GM12878 (cell line): Measurements from ENCODE around the gene IL10. TPM values are rescaled to one million over a fixed set of nuclear protein-coding genes. Genes with fewer than 3 reads are reported as not detected.

Source experiments
- BACH1 ChIP-seq: fragments of 450-650 bp; IDR thresholded peaks from 2 replicates; pipeline ENCODE4 v1.6.1; 2017; ENCODE audit warnings: mild to moderate bottlenecking, borderline replicate concordance
- CBFB ChIP-seq: IDR thresholded peaks from 2 replicates; pipeline ENCODE4 v1.6.1; 2016; ENCODE audit warnings: antibody characterized with exemption, low read depth
- CHD2 ChIP-seq: IDR thresholded peaks from 2 replicates; pipeline ENCODE4 v1.6.1; 2011; ENCODE audit warnings: low read depth, low read length, improper control_type of control experiment, borderline replicate concordance
- ETV6 ChIP-seq, 2 experiments: fragments of 450-650 bp in 1 of 2; IDR thresholded peaks in 1 of 2; conservative IDR thresholded peaks in 1 of 2; 2 replicates each; pipeline ENCODE4 v1.6.1; 2014; ENCODE audit warnings: antibody characterized with exemption in 1 of 2, borderline replicate concordance in 1 of 2, low read depth in 1 of 2, mild to moderate bottlenecking in 1 of 2, moderate library complexity in 1 of 2
- FOXM1 ChIP-seq: IDR thresholded peaks from 2 replicates; pipeline ENCODE4 v1.6.1; 2012; ENCODE audit warnings: low read depth, mild to moderate bottlenecking, inconsistent platforms, low read length, moderate library complexity
- IKZF2 ChIP-seq, 2 experiments: fragments of 450-650 bp; IDR thresholded peaks; 2 replicates each; pipeline ENCODE4 v1.6.1; 2017; ENCODE audit warnings: mild to moderate bottlenecking in 2 of 2, moderate library complexity in 2 of 2
- NR2C1 ChIP-seq: fragments of 450-650 bp; IDR thresholded peaks from 2 replicates; pipeline ENCODE4 v1.6.1; 2017; ENCODE audit warnings: antibody characterized with exemption, mild to moderate bottlenecking, moderate library complexity
- NR2F1 ChIP-seq: fragments of 450-650 bp; conservative IDR thresholded peaks from 2 replicates; pipeline ENCODE4 v1.6.1; 2017; ENCODE audit warnings: mild to moderate bottlenecking
- POLR2A ChIP-seq: IDR thresholded peaks from 2 replicates; pipeline ENCODE4 v1.6.1; 2011; ENCODE audit warnings: low read depth, mild to moderate bottlenecking, low read length
- RAD21 ChIP-seq: IDR thresholded peaks from 2 replicates; pipeline ENCODE4 v1.6.1; 2011; ENCODE audit warnings: mild to moderate bottlenecking, low read depth, low read length, moderate library complexity; ENCODE audit not compliant: insufficient read depth
- SMAD1 ChIP-seq: fragments of 450-650 bp; IDR thresholded peaks from 2 replicates; pipeline ENCODE4 v1.6.1; 2018; ENCODE audit warnings: mild to moderate bottlenecking, low read depth; ENCODE audit not compliant: partially characterized antibody
- SMAD5 ChIP-seq: IDR thresholded peaks from 2 replicates; pipeline ENCODE4 v1.6.1; 2016; ENCODE audit warnings: antibody characterized with exemption, low read depth
- TCF12 ChIP-seq: IDR thresholded peaks from 2 replicates; pipeline ENCODE4 v1.6.1; 2011; ENCODE audit warnings: low read depth, mild to moderate bottlenecking, low read length
- WRNIP1 ChIP-seq: IDR thresholded peaks from 2 replicates; pipeline ENCODE4 v1.6.1; 2011; ENCODE audit warnings: low read depth, low read length, improper control_type of control experiment, borderline replicate concordance
- ZBED1 ChIP-seq: IDR thresholded peaks from 2 replicates; pipeline ENCODE4 v1.6.1; 2016; ENCODE audit warnings: borderline replicate concordance
- ZNF207 ChIP-seq: fragments of 450-650 bp; IDR thresholded peaks from 2 replicates; pipeline ENCODE4 v1.6.1; 2014; ENCODE audit warnings: antibody characterized with exemption, mild to moderate bottlenecking, borderline replicate concordance
- ZNF274 ChIP-seq: IDR thresholded peaks from one replicate; pipeline ENCODE4 v1.8.0; 2011; ENCODE audit not compliant: insufficient read length, insufficient read depth
- polyA plus RNA-seq, 11 experiments: library from polyadenylated mRNA; depleted of rRNA in 4 of 11; unstranded in 6 of 11; stranded (reverse) in 5 of 11; fragments of >200 nt; fragmentation: Nextera tagmentation in 4 of 11; fragmentation: Illumina TruSeq in 1 of 11; extraction: Ambion mirVana in 4 of 11; extraction: Trizol in 1 of 11; gene quantifications; 1 replicate in 1 of 11; 2 replicates in 10 of 11; pipeline versions ENCODE4 v1.2.1 to v1.2.3, GENCODE V29; 2011 to 2016; ENCODE audit warnings: inconsistent platforms in 2 of 11, missing spikeins in 2 of 11, low read depth in 1 of 11
- total RNA-seq, 4 experiments: library from RNA; depleted of rRNA in 3 of 4; stranded (reverse); fragments of >200 nt in 3 of 4; fragmentation: Illumina TruSeq in 1 of 4; extraction: Trizol in 1 of 4; gene quantifications; 2 replicates each; pipeline versions ENCODE4 v1.2.1 to v1.2.3, GENCODE V29; 2013 to 2021
- TF ChIP-seq, protein P1 (sequence below): fragments of 450-650 bp; IDR thresholded peaks from 2 replicates; pipeline ENCODE4 v1.6.1; 2017; ENCODE audit warnings: mild to moderate bottlenecking, moderate library complexity
- TF ChIP-seq, protein P2 (sequence below): IDR thresholded peaks from 2 replicates; pipeline ENCODE4 v1.6.1; 2012; ENCODE audit warnings: low read length, inconsistent platforms
- TF ChIP-seq, protein P3 (sequence below): IDR thresholded peaks from 2 replicates; pipeline ENCODE4 v1.6.1; 2012; ENCODE audit warnings: low read depth, low read length, improper control_type of control experiment
- TF ChIP-seq, protein P4 (sequence below): fragments of 450-650 bp; conservative IDR thresholded peaks from 2 replicates; pipeline ENCODE4 v1.6.1; 2017; ENCODE audit warnings: mild to moderate bottlenecking, moderate library complexity
- TF ChIP-seq, protein P5 (sequence below): IDR thresholded peaks from 2 replicates; pipeline ENCODE4 v1.6.1; 2011; ENCODE audit warnings: mild to moderate bottlenecking, low read depth, low read length, moderate library complexity; ENCODE audit not compliant: insufficient replicate concordance

The IL10 gene
- total and polyA plus RNA-seq, 10 of the 15 experiments (the other 5 are each of a cell fraction or from before 2014, with no cell fraction given), result 0.34 to 5.0 (median 1.1) TPM

DNA sequence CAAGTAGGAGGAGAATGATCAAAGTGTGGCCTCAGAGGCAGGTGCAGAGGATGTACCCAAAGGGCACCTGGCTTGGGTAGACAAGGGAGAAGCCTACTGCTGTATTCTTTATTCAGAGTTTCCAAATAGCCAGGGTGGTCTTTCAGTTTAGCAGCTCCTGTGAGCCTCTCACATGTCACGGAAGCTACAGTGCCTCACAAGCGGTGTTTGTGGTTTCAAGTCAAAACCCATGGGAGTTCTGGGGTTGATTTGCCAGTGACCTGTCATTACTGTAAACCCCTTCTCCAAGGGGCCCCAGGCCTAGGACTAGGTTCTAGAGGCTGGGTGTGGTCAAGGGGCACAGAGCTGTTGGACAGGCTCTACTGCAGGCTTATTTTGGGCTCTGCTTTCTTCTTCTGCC lies 10.2 kb upstream of the IL10 start (continued):
- TF ChIP-seq RAD21, result no peak
- TF ChIP-seq BACH1, result no peak; the same call in 1 of the 2 replicates
- no peak; the same call in 1 of the 2 replicates for TF ChIP-seq NR2C1
- TF ChIP-seq CHD2, result 0 out of 2 replicates have a peak, but pooled peaks have one; percentile 66
- TF ChIP-seq IKZF2 (IDR thresholded peaks at IDR 0.05), result peak; percentile 91 to 94
- TF ChIP-seq, protein P1, sequence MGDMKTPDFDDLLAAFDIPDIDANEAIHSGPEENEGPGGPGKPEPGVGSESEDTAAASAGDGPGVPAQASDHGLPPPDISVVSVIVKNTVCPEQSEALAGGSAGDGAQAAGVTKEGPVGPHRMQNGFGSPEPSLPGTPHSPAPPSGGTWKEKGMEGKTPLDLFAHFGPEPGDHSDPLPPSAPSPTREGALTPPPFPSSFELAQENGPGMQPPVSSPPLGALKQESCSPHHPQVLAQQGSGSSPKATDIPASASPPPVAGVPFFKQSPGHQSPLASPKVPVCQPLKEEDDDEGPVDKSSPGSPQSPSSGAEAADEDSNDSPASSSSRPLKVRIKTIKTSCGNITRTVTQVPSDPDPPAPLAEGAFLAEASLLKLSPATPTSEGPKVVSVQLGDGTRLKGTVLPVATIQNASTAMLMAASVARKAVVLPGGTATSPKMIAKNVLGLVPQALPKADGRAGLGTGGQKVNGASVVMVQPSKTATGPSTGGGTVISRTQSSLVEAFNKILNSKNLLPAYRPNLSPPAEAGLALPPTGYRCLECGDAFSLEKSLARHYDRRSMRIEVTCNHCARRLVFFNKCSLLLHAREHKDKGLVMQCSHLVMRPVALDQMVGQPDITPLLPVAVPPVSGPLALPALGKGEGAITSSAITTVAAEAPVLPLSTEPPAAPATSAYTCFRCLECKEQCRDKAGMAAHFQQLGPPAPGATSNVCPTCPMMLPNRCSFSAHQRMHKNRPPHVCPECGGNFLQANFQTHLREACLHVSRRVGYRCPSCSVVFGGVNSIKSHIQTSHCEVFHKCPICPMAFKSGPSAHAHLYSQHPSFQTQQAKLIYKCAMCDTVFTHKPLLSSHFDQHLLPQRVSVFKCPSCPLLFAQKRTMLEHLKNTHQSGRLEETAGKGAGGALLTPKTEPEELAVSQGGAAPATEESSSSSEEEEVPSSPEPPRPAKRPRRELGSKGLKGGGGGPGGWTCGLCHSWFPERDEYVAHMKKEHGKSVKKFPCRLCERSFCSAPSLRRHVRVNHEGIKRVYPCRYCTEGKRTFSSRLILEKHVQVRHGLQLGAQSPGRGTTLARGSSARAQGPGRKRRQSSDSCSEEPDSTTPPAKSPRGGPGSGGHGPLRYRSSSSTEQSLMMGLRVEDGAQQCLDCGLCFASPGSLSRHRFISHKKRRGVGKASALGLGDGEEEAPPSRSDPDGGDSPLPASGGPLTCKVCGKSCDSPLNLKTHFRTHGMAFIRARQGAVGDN, result no peak
- peak; percentile 97 for TF ChIP-seq NR2F1
- no peak for TF ChIP-seq WRNIP1
- TF ChIP-seq, protein P2, sequence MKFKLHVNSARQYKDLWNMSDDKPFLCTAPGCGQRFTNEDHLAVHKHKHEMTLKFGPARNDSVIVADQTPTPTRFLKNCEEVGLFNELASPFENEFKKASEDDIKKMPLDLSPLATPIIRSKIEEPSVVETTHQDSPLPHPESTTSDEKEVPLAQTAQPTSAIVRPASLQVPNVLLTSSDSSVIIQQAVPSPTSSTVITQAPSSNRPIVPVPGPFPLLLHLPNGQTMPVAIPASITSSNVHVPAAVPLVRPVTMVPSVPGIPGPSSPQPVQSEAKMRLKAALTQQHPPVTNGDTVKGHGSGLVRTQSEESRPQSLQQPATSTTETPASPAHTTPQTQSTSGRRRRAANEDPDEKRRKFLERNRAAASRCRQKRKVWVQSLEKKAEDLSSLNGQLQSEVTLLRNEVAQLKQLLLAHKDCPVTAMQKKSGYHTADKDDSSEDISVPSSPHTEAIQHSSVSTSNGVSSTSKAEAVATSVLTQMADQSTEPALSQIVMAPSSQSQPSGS, result peak; percentile 40; the same call in 1 of the 2 replicates
- no peak for TF ChIP-seq POLR2A
- TF ChIP-seq, protein P3, sequence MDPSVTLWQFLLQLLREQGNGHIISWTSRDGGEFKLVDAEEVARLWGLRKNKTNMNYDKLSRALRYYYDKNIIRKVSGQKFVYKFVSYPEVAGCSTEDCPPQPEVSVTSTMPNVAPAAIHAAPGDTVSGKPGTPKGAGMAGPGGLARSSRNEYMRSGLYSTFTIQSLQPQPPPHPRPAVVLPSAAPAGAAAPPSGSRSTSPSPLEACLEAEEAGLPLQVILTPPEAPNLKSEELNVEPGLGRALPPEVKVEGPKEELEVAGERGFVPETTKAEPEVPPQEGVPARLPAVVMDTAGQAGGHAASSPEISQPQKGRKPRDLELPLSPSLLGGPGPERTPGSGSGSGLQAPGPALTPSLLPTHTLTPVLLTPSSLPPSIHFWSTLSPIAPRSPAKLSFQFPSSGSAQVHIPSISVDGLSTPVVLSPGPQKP, result no peak
- TF ChIP-seq, protein P4, sequence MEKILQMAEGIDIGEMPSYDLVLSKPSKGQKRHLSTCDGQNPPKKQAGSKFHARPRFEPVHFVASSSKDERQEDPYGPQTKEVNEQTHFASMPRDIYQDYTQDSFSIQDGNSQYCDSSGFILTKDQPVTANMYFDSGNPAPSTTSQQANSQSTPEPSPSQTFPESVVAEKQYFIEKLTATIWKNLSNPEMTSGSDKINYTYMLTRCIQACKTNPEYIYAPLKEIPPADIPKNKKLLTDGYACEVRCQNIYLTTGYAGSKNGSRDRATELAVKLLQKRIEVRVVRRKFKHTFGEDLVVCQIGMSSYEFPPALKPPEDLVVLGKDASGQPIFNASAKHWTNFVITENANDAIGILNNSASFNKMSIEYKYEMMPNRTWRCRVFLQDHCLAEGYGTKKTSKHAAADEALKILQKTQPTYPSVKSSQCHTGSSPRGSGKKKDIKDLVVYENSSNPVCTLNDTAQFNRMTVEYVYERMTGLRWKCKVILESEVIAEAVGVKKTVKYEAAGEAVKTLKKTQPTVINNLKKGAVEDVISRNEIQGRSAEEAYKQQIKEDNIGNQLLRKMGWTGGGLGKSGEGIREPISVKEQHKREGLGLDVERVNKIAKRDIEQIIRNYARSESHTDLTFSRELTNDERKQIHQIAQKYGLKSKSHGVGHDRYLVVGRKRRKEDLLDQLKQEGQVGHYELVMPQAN, result no peak
- peak; percentile 32 for TF ChIP-seq SMAD1
- TF ChIP-seq TCF12, result 0 out of 2 replicates have a peak, but pooled peaks have one; percentile 45
- TF ChIP-seq ZNF274, result no peak
- TF ChIP-seq, protein P5, sequence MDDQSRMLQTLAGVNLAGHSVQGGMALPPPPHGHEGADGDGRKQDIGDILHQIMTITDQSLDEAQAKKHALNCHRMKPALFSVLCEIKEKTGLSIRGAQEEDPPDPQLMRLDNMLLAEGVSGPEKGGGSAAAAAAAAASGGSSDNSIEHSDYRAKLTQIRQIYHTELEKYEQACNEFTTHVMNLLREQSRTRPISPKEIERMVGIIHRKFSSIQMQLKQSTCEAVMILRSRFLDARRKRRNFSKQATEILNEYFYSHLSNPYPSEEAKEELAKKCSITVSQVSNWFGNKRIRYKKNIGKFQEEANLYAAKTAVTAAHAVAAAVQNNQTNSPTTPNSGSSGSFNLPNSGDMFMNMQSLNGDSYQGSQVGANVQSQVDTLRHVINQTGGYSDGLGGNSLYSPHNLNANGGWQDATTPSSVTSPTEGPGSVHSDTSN, result no peak
- TF ChIP-seq ZBED1, result no peak
- TF ChIP-seq SMAD5, result no peak
- peak; percentile 92 for TF ChIP-seq CBFB
- TF ChIP-seq FOXM1, result no peak
- no peak for TF ChIP-seq ZNF207
- peak in 1 of 2 experiments; percentile 90; a peak in 2 of 4 replicates for TF ChIP-seq ETV6 (conservative IDR thresholded peaks at IDR 0.05 in 1 of 2, IDR thresholded peaks at IDR 0.05 in 1 of 2; ENCODE audit: borderline replicate concordance in 1 of 2, low read depth in 1 of 2)
